ENCODE results near the gene AIDA. TPM values are rescaled to one million over a fixed set of nuclear protein-coding genes. Genes with fewer than 3 reads are reported as not detected.
"Not testable (repeated sequence)": the region's sequence is repeated elsewhere in the genome, so short reads cannot be mapped to it uniquely, and the experiment has no call there.

Gene AIDA
- total RNA-seq, 2 experiments from 2014 or later: 69.6 to 73.6 TPM

- peaks cover 9% of the 10 kb centered on the region for H3K4me1 Mint-ChIP-seq
- no peak for DNase-seq
- no peaks in the 10 kb centered on the region for H3K9me3 Mint-ChIP-seq
- H3K4me3 Mint-ChIP-seq: no peak overlapping the region
- peaks cover 10% of the 10 kb centered on the region for H3K36me3 Mint-ChIP-seq
- H3K27me3 Mint-ChIP-seq: no peaks in the 10 kb centered on the region
- H3K27ac Mint-ChIP-seq: no peak overlapping the region
Measured at GRCh38 chr1:222691016-222691415, 21.3 kb downstream of the AIDA start.

DNA sequence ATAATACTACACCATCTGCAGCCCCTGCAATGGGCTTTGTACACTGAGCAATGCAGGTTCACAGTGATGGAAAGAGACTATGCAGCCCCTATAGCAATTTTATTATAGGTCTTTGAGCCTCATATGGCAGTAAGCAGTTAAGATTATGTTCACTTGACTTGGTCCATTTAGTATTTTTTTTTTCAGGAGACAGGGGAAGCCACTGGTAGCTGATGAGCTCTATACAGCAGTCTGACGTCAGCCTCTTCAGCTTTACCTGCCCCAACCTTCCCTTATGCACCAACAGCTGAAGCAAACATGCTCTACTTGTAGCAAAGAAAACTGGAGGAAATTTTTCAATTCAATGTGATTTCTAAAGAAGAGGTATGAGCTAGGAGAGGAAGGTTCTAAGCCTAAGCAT lies 32.2 kb downstream of the AIDA start:
- peaks cover 2% of the 10 kb centered on the region for H3K4me1 Mint-ChIP-seq
- no peaks in the 10 kb centered on the region for H3K27me3 Mint-ChIP-seq
- DNase-seq: no peak
- no peak overlapping the region for H3K4me3 Mint-ChIP-seq
- H3K9me3 Mint-ChIP-seq: no peaks in the 10 kb centered on the region
- no peak overlapping the region for H3K27ac Mint-ChIP-seq
- H3K36me3 Mint-ChIP-seq: peaks cover 6% of the 10 kb centered on the region

GRCh38 chr1:222670110-222670509 lies 42.2 kb downstream of the AIDA start:
- Mint-ChIP-seq H3K4me1 (peaks cover 23% of the 10 kb centered on the region), H3K27ac (peak overlapping the region; percentile 81), H3K36me3 (peaks cover 50% of the 10 kb centered on the region), H3K27me3 (no peaks in the 10 kb centered on the region), H3K9me3 (no peaks in the 10 kb centered on the region), H3K4me3 (no peak overlapping the region)
- no peak for DNase-seq

- H3K27me3 Mint-ChIP-seq, DNase-seq, H3K4me3 Mint-ChIP-seq, H3K27ac Mint-ChIP-seq, H3K9me3 Mint-ChIP-seq: not testable (repeated sequence)
- peaks cover 47% of the 10 kb centered on the region for H3K36me3 Mint-ChIP-seq
- H3K4me1 Mint-ChIP-seq: peaks cover 23% of the 10 kb centered on the region
Measured at GRCh38 chr1:222669107-222669506, 43.2 kb downstream of the AIDA start.

- not testable (repeated sequence) for H3K27ac Mint-ChIP-seq, H3K27me3 Mint-ChIP-seq, H3K4me3 Mint-ChIP-seq, DNase-seq, H3K9me3 Mint-ChIP-seq
- Mint-ChIP-seq H3K36me3 (peaks cover 41% of the 10 kb centered on the region), H3K4me1 (peaks cover 23% of the 10 kb centered on the region)
Measured at GRCh38 chr1:222668184-222668583, 44.1 kb downstream of the AIDA start.

DNA sequence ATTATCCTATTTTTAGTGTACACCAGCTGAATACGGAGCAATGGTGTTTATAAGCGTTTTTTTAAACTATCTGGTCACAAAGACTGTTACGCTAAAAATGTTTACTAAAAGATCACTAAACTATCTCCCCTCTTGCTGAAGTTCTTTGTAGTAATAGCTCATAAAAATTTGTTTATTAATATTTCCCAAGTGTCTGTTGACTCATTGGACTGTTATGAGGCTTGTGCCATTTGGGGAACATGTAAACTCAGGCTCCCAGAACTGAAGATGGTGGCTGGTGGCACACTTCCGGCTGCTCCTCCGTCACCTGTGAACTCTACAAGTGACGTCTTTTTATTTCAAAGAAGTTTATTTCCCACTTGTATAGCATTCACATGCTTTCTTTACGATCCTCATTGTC lies 46.3 kb downstream of the AIDA start:
- H3K9me3 Mint-ChIP-seq: no peaks in the 10 kb centered on the region
- no peaks in the 10 kb centered on the region for H3K27me3 Mint-ChIP-seq
- H3K4me3 Mint-ChIP-seq: no peak overlapping the region
- no peak overlapping the region for H3K27ac Mint-ChIP-seq
- H3K4me1 Mint-ChIP-seq: peaks cover 28% of the 10 kb centered on the region
- DNase-seq: no peak
- peaks cover 32% of the 10 kb centered on the region for H3K36me3 Mint-ChIP-seq

DNA sequence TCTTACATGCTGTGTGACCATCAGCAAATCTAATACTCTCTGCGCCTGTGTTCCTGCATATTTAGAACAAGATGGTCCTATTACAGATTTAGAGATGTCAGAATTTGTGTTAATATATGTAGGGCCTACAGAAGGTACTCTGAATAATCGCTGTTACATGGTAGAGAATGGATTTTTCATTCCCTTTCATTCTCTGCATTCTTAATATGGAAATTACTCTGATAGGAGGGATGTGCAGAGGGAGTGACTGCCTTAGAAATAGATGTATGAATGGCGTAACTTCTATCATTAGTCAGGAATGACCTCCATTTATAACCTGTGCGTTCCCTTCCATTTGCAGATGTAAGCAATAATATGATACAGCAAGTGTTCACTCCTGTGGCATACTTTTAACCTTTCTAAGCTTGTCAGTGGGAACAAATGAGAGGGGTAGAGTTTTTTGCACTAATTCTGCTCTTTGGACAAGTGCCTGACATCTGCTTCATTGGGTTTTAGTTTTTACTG lies 48.8 kb downstream of the AIDA start:
- no peak for DNase-seq
- no peaks in the 10 kb centered on the region for H3K27me3 Mint-ChIP-seq
- no peak overlapping the region for H3K4me3 Mint-ChIP-seq
- H3K36me3 Mint-ChIP-seq: peaks cover 32% of the 10 kb centered on the region
- H3K9me3 Mint-ChIP-seq: no peaks in the 10 kb centered on the region
- peaks cover 18% of the 10 kb centered on the region for H3K4me1 Mint-ChIP-seq
- H3K27ac Mint-ChIP-seq: no peak overlapping the region

GRCh38 chr1:222657899-222658298 lies 54.4 kb downstream of the AIDA start:
- peaks cover 56% of the 10 kb centered on the region for H3K4me1 Mint-ChIP-seq
- peak overlapping the region; percentile 42 for H3K27ac Mint-ChIP-seq
- DNase-seq: no peak
- H3K4me3 Mint-ChIP-seq: no peak overlapping the region
- peaks cover 64% of the 10 kb centered on the region for H3K36me3 Mint-ChIP-seq
- H3K27me3 Mint-ChIP-seq: no peaks in the 10 kb centered on the region
- no peaks in the 10 kb centered on the region for H3K9me3 Mint-ChIP-seq

DNA sequence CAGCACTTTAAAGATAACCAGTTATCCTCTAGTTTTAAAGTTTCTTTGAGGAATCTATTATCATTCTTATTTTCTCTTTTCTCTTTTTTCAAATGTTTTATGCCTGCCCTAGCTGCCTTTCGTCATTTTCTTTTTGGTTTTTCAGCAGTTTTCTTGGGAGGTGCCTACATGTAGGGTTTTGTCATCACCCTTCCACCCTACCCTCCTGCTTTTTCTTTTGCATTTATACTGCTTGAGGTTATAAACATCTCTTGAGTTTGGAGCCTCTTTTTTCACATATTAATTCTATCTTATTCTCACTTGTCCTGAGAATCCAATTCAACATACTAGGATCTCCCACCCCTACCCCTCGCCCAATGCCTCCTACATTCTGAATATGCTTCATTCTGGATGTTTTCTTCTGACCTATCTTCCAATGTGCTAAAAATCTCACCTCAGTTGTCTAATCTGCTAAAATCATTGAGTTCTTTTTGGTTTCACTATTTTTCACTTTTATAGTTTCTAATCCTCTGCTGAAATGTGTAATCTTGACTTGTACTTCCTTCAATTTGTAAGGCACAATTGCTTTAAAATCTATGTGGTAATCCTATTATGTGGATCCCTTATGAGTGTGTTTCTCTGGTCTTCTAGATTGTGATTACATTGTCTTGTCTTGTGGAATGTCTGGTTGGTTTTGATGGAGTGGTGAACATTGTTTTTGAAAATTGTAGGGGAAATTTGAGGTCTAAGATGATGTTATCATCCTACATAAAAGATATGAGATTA lies 55.7 kb downstream of the AIDA start:
- Mint-ChIP-seq H3K27me3 (no peaks in the 10 kb centered on the region), H3K36me3 (peaks cover 72% of the 10 kb centered on the region), H3K4me1 (peaks cover 60% of the 10 kb centered on the region), H3K27ac (peak overlapping the region; percentile 92), H3K9me3 (no peaks in the 10 kb centered on the region), H3K4me3 (peak overlapping the region; percentile 14)
- no peak for DNase-seq

- peak overlapping the region; percentile 92 for H3K27ac Mint-ChIP-seq
- H3K9me3 Mint-ChIP-seq: no peaks in the 10 kb centered on the region
Measured at GRCh38 chr1:222654849-222655248, 57.4 kb downstream of the AIDA start.

GRCh38 chr1:222653178-222653827 lies 59.0 kb downstream of the AIDA start:
- peak overlapping the region; percentile 92 for H3K27ac Mint-ChIP-seq
- peaks cover 61% of the 10 kb centered on the region for H3K4me1 Mint-ChIP-seq
- H3K27me3 Mint-ChIP-seq: no peaks in the 10 kb centered on the region
- H3K36me3 Mint-ChIP-seq: peaks cover 62% of the 10 kb centered on the region
- peak; percentile 34 for DNase-seq
- H3K4me3 Mint-ChIP-seq: peak overlapping the region; percentile 6
- H3K9me3 Mint-ChIP-seq: no peaks in the 10 kb centered on the region

More at GRCh38 chr1:222654849-222655248, 57.4 kb downstream of the AIDA start:
- peak overlapping the region; percentile 57 for H3K4me3 Mint-ChIP-seq
- H3K36me3 Mint-ChIP-seq: peaks cover 69% of the 10 kb centered on the region
- no peaks in the 10 kb centered on the region for H3K27me3 Mint-ChIP-seq
- H3K4me1 Mint-ChIP-seq: peaks cover 63% of the 10 kb centered on the region
- peak; percentile 71 for DNase-seq

DNA sequence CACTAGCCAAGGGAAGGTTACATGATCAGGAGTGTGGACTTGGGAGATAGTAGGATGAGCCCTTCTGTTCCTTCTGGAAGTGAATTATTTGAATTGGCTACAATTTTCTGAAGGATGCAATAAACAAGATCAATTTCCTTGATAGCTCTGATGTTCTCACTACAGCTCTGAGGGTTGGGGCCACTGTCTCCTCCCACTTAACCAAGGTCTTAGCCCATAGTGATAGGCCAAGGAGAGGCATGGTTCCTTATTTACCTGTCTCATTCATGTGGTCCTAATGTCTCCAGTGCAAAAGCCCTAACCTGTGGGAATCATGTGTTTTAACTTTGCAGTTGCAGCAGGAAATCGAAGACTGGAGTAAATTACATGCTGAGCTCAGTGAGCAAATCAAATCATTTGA lies 59.6 kb downstream of the AIDA start:
- H3K36me3 Mint-ChIP-seq: peaks cover 57% of the 10 kb centered on the region
- H3K27me3 Mint-ChIP-seq: no peaks in the 10 kb centered on the region
- peaks cover 58% of the 10 kb centered on the region for H3K4me1 Mint-ChIP-seq
- peak overlapping the region; percentile 92 for H3K27ac Mint-ChIP-seq
- no peak for DNase-seq
- H3K4me3 Mint-ChIP-seq: no peak overlapping the region
- no peaks in the 10 kb centered on the region for H3K9me3 Mint-ChIP-seq

DNA sequence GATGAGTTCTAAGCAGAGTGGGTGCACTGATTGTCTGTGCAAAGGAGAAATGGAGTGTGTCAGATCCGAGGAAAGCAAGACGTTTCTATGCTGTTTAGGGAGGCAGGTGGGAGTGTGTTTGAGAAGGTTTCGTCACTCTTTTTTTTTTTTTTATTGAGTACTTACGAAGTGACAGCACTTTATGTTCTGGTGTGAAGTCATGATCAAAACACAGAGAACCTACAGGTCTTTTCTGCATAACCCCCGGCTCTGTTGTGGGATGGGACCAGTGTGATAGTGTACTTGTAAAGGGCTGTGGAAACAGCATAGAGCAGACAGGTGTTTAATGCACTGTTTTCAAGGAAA lies 67.7 kb downstream of the AIDA start:
- Mint-ChIP-seq H3K27ac (peak overlapping the region; percentile 98), H3K27me3 (no peaks in the 10 kb centered on the region), H3K9me3 (no peaks in the 10 kb centered on the region), H3K4me1 (peaks cover 26% of the 10 kb centered on the region), H3K36me3 (peaks cover 10% of the 10 kb centered on the region), H3K4me3 (peak overlapping the region; percentile 97)
- DNase-seq: no peak

- H3K9me3 Mint-ChIP-seq: no peaks in the 10 kb centered on the region
- H3K27ac Mint-ChIP-seq: peak overlapping the region; percentile 98
- DNase-seq: peak; percentile 98
- H3K4me3 Mint-ChIP-seq: peak overlapping the region; percentile 97
- H3K36me3 Mint-ChIP-seq: peaks cover 10% of the 10 kb centered on the region
- peaks cover 26% of the 10 kb centered on the region for H3K4me1 Mint-ChIP-seq
- H3K27me3 Mint-ChIP-seq: no peaks in the 10 kb centered on the region
Measured at GRCh38 chr1:222643938-222644635, 68.2 kb downstream of the AIDA start.

- Mint-ChIP-seq H3K27ac (peak overlapping the region; percentile 98), H3K27me3 (no peaks in the 10 kb centered on the region), H3K4me1 (peaks cover 26% of the 10 kb centered on the region), H3K36me3 (peaks cover 9% of the 10 kb centered on the region), H3K4me3 (peak overlapping the region; percentile 97), H3K9me3 (no peaks in the 10 kb centered on the region)
- DNase-seq: no peak
Measured at GRCh38 chr1:222643606-222643937, 68.7 kb downstream of the AIDA start.
